ENCODE data around the gene MTIF2. TPM values are rescaled to one million over a fixed set of nuclear protein-coding genes. Genes with fewer than 3 reads are reported as not detected.
"Not testable (repeated sequence)": the region's sequence is repeated elsewhere in the genome, so short reads cannot be mapped to it uniquely, and the experiment has no call there.

MTIF2 gene
- total RNA-seq, 4 donors from 2014 or later: 16.1 to 22.6 (median 21.0) TPM

DNA sequence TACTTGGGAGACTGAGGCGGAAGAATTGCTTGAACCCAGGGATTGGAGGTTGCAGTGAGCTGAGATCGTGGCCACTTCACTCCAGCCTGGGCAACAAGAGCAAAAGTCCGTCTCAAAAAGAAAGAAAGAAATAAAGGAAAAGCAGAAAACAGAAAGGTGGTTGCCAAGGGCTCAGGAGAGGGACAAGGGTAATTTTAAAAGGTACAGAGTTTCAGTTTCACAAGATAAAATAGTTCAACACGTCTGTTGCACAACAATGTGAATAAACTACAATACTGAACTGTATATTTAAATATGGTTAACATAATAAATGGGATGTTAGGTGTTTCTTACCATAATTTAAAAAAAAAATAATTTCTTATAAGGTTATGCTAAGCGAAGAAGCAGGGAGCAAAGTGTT is 23.6 kb downstream of the MTIF2 start:
- no peaks in the 10 kb centered on the region for H3K4me1 ChIP-seq
- H3K4me3 ChIP-seq: no peak overlapping the region
- peaks cover 19 to 97% (median 74%) of the 10 kb centered on the region in 4 donors for H3K36me3 ChIP-seq
- H3K9me3 ChIP-seq: no peaks in the 10 kb centered on the region
- no peak overlapping the region for H3K27ac ChIP-seq (replicated peaks in 1 of 4)
- intact Hi-C loops (cut with DNase I): no loop called here
- H3K27me3 ChIP-seq: no peaks in the 10 kb centered on the region
- WGBS: 89% methylated on average over 5 of the region's 5 CpGs
- DNase-seq (ENCODE audit: extremely low spot score): no peak
- TF ChIP-seq CTCF (IDR thresholded peaks at IDR 0.05): no peak
- TF ChIP-seq POLR2A (IDR thresholded peaks at IDR 0.05; ENCODE audit: low read depth): no peak
- TF ChIP-seq EP300 (IDR thresholded peaks at IDR 0.05): no peak
- no peak for TF ChIP-seq POLR2AphosphoS5 (IDR thresholded peaks at IDR 0.05)

GRCh38 chr2:55242617-55243016 is 26.4 kb downstream of the MTIF2 start:
- WGBS: 79% methylated on average over 1 of the region's 1 CpG
- DNase-seq (ENCODE audit: extremely low spot score): no peak
- Histone ChIP-seq H3K9me3 (no peaks in the 10 kb centered on the region), H3K36me3 (peaks cover 19 to 93% (median 78%) of the 10 kb centered on the region in 4 donors), H3K27me3 (no peaks in the 10 kb centered on the region), H3K4me1 (no peaks in the 10 kb centered on the region), H3K4me3 (no peak overlapping the region), H3K27ac (replicated peaks in 1 of 4) (no peak overlapping the region)
- intact Hi-C loops (cut with DNase I): no loop called here
- TF ChIP-seq EP300 (IDR thresholded peaks at IDR 0.05): no peak
- TF ChIP-seq POLR2AphosphoS5 (IDR thresholded peaks at IDR 0.05): no peak
- no peak for TF ChIP-seq CTCF (IDR thresholded peaks at IDR 0.05)
- TF ChIP-seq POLR2A (IDR thresholded peaks at IDR 0.05; ENCODE audit: low read depth): no peak

- H3K4me3 ChIP-seq; H3K27ac ChIP-seq (replicated peaks in 1 of 4); H3K4me1 ChIP-seq; intact Hi-C loops (cut with DNase I); H3K27me3 ChIP-seq; H3K9me3 ChIP-seq; DNase-seq (ENCODE audit: extremely low spot score): not testable (repeated sequence)
- H3K36me3 ChIP-seq: peaks cover 23 to 92% (median 73%) of the 10 kb centered on the region in 4 donors
- 94% methylated on average over 8 of the region's 8 CpGs for whole genome bisulfite sequencing
Observed at GRCh38 chr2:55241582-55241981, 27.4 kb downstream of the MTIF2 start.

DNA sequence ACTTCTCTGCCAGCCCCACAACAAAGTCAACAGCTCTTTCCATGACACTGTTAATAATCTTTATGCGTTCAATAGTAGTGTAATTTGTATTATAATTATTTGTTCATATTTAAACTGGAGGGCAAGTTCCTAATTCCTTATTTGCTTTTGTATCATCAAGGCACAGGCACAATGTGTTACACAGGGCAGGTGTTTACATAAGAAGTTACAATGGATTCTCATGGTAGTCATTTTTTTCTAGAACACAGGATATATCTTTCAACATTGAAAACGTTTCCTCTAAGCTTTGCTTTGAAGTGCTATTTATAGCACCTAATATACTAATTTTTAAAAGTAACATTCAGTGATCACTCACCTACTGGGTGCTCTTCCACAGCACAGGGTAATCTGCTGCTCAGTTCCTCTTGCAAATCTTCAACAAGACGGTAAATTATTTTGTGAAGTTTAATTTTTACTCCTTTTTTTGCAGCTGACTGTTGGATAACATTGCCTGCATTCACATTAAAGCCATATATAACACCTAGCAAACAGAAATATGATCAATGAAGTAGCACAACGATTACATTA is 29.3 kb downstream of the MTIF2 start:
- DNase-seq (ENCODE audit: extremely low spot score): no peak
- H3K4me3 ChIP-seq: no peak overlapping the region
- intact Hi-C loops (cut with DNase I): no loop called here
- H3K9me3 ChIP-seq: no peaks in the 10 kb centered on the region
- peaks cover 33 to 92% (median 75%) of the 10 kb centered on the region in 4 donors for H3K36me3 ChIP-seq
- TF ChIP-seq EP300 (IDR thresholded peaks at IDR 0.05): no peak
- TF ChIP-seq CTCF (IDR thresholded peaks at IDR 0.05): no peak
- TF ChIP-seq POLR2AphosphoS5 (IDR thresholded peaks at IDR 0.05): no peak
- TF ChIP-seq POLR2A (IDR thresholded peaks at IDR 0.05; ENCODE audit: low read depth): no peak
- H3K27ac ChIP-seq (replicated peaks in 1 of 4): no peak overlapping the region
- H3K27me3 ChIP-seq: no peaks in the 10 kb centered on the region
- H3K4me1 ChIP-seq: peaks cover 1 to 10% (median 4%) of the 10 kb centered on the region in 4 donors
- 56% methylated on average over 4 of the region's 4 CpGs for WGBS

- Histone ChIP-seq H3K9me3 (no peaks in the 10 kb centered on the region), H3K36me3 (peaks cover 30 to 80% (median 66%) of the 10 kb centered on the region in 4 donors), H3K4me1 (peaks cover 16 to 28% (median 21%) of the 10 kb centered on the region in 4 donors), H3K27ac (replicated peaks in 1 of 4) (no peak overlapping the region), H3K4me3 (no peak overlapping the region), H3K27me3 (no peaks in the 10 kb centered on the region)
- no peak for DNase-seq (ENCODE audit: extremely low spot score)
- WGBS: 84% methylated on average over 2 of the region's 2 CpGs
- intact Hi-C loops (cut with DNase I): no loop called here
- no peak for TF ChIP-seq EP300 (IDR thresholded peaks at IDR 0.05)
Observed at GRCh38 chr2:55236992-55237543, 32.0 kb downstream of the MTIF2 start.
